Breast epithelium (tissue), 4 donors: ENCODE measurements around the gene GAS6. TPM values are rescaled to one million over a fixed set of nuclear protein-coding genes. Genes with fewer than 3 reads are reported as not detected.
"Not testable (repeated sequence)": the region's sequence is repeated elsewhere in the genome, so short reads cannot be mapped to it uniquely, and the experiment has no call there.

ENCODE experiments used
- DNase-seq, 2 donors: peaks; one replicate each; pipeline ENCODE4 v3.0.0-alpha.2; 2019; ENCODE audit warnings: low spot score in 2 of 2
- H3K27ac ChIP-seq, 2 donors: fragments of 200-600 bp; sonication (generic) in 1 of 2; one replicate each; pipeline ENCODE4 v1.5.1; 2016 to 2019; ENCODE audit warnings: mild to moderate bottlenecking in 1 of 2
- H3K27me3 ChIP-seq, 2 donors: fragments of 200-600 bp; sonication (generic) in 1 of 2; one replicate each; pipeline versions ENCODE4 v1.5.1 to v1.6.0; 2017 to 2019; ENCODE audit warnings: control low read depth in 1 of 2, mild to moderate bottlenecking in 1 of 2
- H3K36me3 ChIP-seq: fragments of 200-600 bp; one replicate; pipeline ENCODE4 v1.5.1; 2019
- H3K4me1 ChIP-seq, 2 donors: fragments of 200-600 bp; sonication (generic); one replicate each; pipeline ENCODE4 v1.5.1; 2016 to 2019; ENCODE audit warnings: control low read depth in 1 of 2
- H3K4me3 ChIP-seq, 3 donors: fragments of 200-600 bp; sonication (generic); 1 replicate in 2 of 3; 2 replicates in 1 of 3; pipeline ENCODE4 v1.5.1; 2016 to 2019; ENCODE audit warnings: mild to moderate bottlenecking in 3 of 3, moderate library complexity in 2 of 3
- H3K9me3 ChIP-seq, 2 donors: fragments of 200-600 bp; sonication (generic) in 1 of 2; one replicate each; pipeline ENCODE4 v1.5.1; 2016 to 2019; ENCODE audit warnings: control low read depth in 1 of 2
- POLR2A ChIP-seq: fragments of 450-650 bp; IDR thresholded peaks from one replicate; pipeline ENCODE4 v1.6.1; 2016; ENCODE audit warnings: antibody characterized with exemption, mild to moderate bottlenecking, moderate library complexity
- POLR2AphosphoS5 ChIP-seq, 3 donors: sonication (generic); formaldehyde crosslinking; IDR thresholded peaks; one replicate each; pipeline ENCODE4 v1.6.1; 2017; ENCODE audit warnings: antibody characterized with exemption in 3 of 3
- intact Hi-C: fragments of 100-400 bp; cut with DNase I; formaldehyde crosslinking; loops from one replicate; pipeline ENCODE4 v1.15.1; 2023; ENCODE audit warnings: low total_unique reads
- total RNA-seq, 3 donors: library from RNA; depleted of rRNA; stranded (reverse); fragments of >200 nt; gene quantifications; one replicate each; pipeline ENCODE4 v1.1.0, GENCODE V29; 2016
- TF ChIP-seq, protein P1 (sequence below), 3 donors: fragments of 450-650 bp; IDR thresholded peaks; one replicate each; pipeline ENCODE4 v1.5.1; 2016 to 2017; ENCODE audit warnings: antibody characterized with exemption in 3 of 3, mild to moderate bottlenecking in 3 of 3, moderate library complexity in 3 of 3

Gene GAS6
- total RNA-seq = 100 to 1,000 TPM in 2 of 3 donors, 10 to 100 TPM in 1; 85.9 to 146 (median 103) TPM

DNA sequence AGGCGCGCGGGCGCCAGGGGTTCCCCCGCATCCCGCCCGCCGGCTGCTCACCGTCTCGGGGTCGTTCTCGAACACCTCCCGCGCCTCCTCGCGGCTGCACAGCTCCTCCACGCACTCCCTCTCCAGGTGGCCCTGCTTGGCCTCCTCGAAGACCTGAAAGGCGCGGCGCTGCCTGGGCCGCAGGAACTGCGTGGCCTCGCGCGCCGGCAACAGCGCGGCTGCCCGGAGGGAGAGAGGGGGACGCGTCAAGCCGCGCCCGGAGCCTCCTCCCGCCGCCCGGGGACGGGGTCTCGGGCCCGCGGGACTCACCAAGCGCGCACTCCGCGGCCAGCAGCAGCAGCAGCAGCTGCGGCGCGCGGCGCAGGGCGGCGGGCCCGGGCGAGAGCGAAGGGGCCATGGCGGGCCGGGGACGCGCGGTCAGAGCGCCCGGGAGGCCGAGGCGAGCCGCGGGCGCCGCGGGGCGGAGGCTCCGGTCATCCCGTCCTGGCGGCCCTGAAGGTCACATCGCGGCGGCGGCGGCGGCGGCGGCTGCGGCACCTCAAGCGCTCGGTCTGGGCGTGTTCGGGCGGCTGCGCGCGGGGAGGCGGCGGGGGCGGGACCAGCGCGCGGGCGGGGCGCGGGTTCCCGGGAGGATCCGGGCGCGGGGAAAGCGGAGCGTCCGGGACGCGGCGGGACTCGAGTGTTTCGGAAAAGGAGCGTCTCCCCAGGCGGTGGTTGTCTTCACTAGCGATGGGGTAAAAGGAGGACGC, at the start of gene GAS6:
Gene GAS6 (minus strand): TSS at position 553 of the 749 bp plus-strand sequence. CDS start 156 bp downstream, at position 397.
- peaks cover 0 to 8% of the 10 kb centered on the region in 2 donors for H3K4me1 ChIP-seq
- no peaks in the 10 kb centered on the region for H3K9me3 ChIP-seq
- peak; percentile 38 to 58 for DNase-seq
- intact Hi-C loops = no loop called here
- peak within 1 kb of the TSS; percentile 85 to 93 for H3K27ac ChIP-seq
- no peaks in the 10 kb centered on the region for H3K27me3 ChIP-seq
- TF ChIP-seq, protein P1, sequence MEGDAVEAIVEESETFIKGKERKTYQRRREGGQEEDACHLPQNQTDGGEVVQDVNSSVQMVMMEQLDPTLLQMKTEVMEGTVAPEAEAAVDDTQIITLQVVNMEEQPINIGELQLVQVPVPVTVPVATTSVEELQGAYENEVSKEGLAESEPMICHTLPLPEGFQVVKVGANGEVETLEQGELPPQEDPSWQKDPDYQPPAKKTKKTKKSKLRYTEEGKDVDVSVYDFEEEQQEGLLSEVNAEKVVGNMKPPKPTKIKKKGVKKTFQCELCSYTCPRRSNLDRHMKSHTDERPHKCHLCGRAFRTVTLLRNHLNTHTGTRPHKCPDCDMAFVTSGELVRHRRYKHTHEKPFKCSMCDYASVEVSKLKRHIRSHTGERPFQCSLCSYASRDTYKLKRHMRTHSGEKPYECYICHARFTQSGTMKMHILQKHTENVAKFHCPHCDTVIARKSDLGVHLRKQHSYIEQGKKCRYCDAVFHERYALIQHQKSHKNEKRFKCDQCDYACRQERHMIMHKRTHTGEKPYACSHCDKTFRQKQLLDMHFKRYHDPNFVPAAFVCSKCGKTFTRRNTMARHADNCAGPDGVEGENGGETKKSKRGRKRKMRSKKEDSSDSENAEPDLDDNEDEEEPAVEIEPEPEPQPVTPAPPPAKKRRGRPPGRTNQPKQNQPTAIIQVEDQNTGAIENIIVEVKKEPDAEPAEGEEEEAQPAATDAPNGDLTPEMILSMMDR (IDR thresholded peaks at IDR 0.05) = no peak
- no peak for TF ChIP-seq POLR2A
- no peak for TF ChIP-seq POLR2AphosphoS5 (IDR thresholded peaks at IDR 0.05)
- peak within 1 kb of the TSS; percentile 77 to 97 (median 85) for H3K4me3 ChIP-seq
- H3K36me3 ChIP-seq = no peaks in the 10 kb centered on the region

DNA sequence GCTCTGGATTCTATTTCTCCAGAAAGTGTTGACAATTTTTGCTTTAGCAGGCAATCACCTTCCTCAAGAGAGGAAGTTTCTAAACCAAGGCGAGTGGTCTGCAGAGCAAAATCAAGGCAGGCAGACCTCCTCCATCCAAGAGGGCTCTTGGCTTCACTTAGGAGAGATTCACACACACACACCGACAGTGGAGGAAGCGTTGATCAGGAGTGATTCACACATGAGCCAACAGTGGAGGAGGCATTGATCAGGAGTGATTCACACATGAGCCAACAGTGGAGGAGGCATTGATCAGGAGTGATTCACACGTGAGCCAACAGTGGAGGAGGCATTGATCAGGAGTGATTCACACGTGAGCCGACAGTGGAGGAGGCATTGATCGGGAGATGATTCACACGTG, 49.5 kb upstream of the GAS6 start:
- not testable (repeated sequence) for H3K27ac ChIP-seq, H3K9me3 ChIP-seq, H3K36me3 ChIP-seq, DNase-seq, H3K4me3 ChIP-seq, H3K4me1 ChIP-seq
- peaks cover 0 to 15% of the 10 kb centered on the region in 2 donors for H3K27me3 ChIP-seq
- intact Hi-C loops = loop anchor here (5.0 kb wide), 1 partner anchor 104 kb away; no protein-coding TSS in a partner anchor

DNA sequence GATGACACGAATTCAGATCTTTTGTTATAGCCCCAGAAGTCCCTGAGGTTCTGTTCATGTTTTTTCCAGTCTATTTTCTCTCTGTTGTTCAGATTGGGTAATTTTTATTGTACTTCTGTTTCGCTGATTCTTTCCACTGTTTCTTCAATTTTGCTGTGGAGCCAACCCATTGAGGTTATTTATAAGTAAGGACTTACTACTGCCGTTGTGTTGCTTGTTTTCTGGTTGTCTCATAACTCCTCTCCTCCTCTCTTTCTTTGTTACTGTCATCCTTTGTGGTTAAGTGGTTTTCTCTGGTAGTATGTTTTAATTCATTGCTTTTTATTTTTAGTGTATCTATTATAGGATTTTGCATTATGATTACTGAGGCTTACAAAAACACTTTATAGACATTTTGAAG, 48.7 kb upstream of the GAS6 start:
- no peak for DNase-seq
- H3K27ac ChIP-seq = no peak overlapping the region
- H3K4me3 ChIP-seq = no peak overlapping the region
- no peaks in the 10 kb centered on the region for H3K36me3 ChIP-seq
- no peak for TF ChIP-seq POLR2AphosphoS5 (IDR thresholded peaks at IDR 0.05)
- TF ChIP-seq POLR2A = no peak
- TF ChIP-seq, protein P1 (IDR thresholded peaks at IDR 0.05) = no peak
- no peaks in the 10 kb centered on the region for H3K9me3 ChIP-seq
- intact Hi-C loops = loop anchor here (5.0 kb wide), 1 partner anchor 105 kb away; no protein-coding TSS in a partner anchor
- peaks cover 0 to 15% of the 10 kb centered on the region in 2 donors for H3K27me3 ChIP-seq
- H3K4me1 ChIP-seq = no peaks in the 10 kb centered on the region

DNA sequence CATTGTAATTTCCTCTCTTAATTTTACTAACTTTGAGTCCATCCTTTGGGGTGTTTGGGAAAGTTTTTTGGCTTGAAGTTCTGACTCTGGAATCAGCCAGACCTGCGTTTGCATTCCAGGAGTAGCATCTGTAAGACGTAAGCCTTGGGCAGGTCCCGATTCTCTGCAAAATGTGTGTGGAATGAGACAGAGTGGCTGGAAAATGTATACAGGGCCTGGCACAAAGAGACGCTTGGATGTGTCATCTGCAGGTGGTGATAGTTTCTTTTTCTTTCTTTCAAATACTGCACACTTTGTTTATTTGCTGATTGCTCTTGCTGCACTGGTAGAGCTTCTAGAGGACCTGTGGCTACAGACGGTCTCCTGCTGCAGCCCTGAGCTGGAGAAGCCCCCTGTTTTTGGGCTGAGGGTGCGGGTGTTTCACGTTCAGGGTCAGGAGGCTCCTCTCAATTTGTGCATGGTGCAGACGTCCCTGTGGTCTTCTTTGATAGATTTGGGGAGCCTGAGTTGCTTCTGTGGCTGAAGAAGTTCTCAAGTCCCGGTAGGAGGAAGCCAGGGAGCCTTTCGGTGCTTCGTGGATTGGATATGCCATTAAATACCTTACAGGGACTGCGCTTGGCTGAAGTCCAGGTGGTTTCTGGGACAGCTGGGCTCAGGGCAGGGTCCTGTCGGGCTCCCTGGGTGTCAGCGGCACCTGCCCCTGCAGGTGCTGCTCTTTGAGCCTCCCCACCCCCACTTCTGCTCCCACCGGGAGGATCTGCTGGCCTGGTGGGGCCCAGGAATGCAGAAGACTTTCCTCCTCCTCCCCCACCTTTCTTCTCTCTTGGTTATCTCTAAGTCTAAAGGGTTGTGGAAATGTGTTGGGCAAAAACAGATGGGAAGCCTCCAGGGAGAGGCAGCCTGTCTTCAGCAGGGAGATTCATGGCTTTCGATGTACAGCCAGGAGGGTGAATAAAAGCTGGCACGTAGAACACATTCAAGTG, 44.0 kb upstream of the GAS6 start:
- TF ChIP-seq POLR2AphosphoS5 (IDR thresholded peaks at IDR 0.05) (no peak), POLR2A (no peak)
- TF ChIP-seq, protein P1 (IDR thresholded peaks at IDR 0.05) = no peak
- H3K9me3 ChIP-seq = no peaks in the 10 kb centered on the region
- DNase-seq = peak; percentile 27 to 34
- H3K4me3 ChIP-seq = no peak overlapping the region
- H3K36me3 ChIP-seq = no peaks in the 10 kb centered on the region
- H3K27ac ChIP-seq = no peak overlapping the region
- no peaks in the 10 kb centered on the region for H3K27me3 ChIP-seq
- H3K4me1 ChIP-seq = no peaks in the 10 kb centered on the region
- intact Hi-C loops = no loop called here

DNA sequence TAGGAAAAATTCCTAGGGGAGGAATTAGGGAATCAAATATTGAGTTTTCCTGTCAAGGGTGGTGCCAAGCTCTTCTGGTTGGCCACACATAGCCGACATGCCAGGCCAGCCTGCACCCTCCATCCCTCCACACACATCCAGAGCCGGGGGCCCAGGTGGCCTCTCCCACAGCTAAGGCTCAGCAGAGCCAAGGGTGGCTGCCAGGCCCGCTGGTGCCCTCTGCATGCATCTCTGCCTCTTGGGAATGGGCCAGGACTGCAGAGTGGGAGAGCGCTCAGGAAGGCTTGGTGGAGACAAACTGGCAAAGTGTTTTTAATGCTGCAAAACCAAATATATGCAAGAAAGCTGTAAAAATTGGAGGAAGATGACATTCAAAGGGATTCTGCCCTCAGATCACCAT, 42.7 kb upstream of the GAS6 start:
- intact Hi-C loops = no loop called here
- TF ChIP-seq POLR2A = no peak
- TF ChIP-seq, protein P1 (IDR thresholded peaks at IDR 0.05) = no peak
- no peak for TF ChIP-seq POLR2AphosphoS5 (IDR thresholded peaks at IDR 0.05)
- DNase-seq = peak; percentile 29 to 41
- no peaks in the 10 kb centered on the region for H3K4me1 ChIP-seq
- no peaks in the 10 kb centered on the region for H3K9me3 ChIP-seq
- no peak overlapping the region for H3K27ac ChIP-seq
- no peaks in the 10 kb centered on the region for H3K27me3 ChIP-seq
- H3K4me3 ChIP-seq = no peak overlapping the region
- no peaks in the 10 kb centered on the region for H3K36me3 ChIP-seq
